Measurements from ENCODE around the gene GBA2.

GBA2 gene

DNA sequence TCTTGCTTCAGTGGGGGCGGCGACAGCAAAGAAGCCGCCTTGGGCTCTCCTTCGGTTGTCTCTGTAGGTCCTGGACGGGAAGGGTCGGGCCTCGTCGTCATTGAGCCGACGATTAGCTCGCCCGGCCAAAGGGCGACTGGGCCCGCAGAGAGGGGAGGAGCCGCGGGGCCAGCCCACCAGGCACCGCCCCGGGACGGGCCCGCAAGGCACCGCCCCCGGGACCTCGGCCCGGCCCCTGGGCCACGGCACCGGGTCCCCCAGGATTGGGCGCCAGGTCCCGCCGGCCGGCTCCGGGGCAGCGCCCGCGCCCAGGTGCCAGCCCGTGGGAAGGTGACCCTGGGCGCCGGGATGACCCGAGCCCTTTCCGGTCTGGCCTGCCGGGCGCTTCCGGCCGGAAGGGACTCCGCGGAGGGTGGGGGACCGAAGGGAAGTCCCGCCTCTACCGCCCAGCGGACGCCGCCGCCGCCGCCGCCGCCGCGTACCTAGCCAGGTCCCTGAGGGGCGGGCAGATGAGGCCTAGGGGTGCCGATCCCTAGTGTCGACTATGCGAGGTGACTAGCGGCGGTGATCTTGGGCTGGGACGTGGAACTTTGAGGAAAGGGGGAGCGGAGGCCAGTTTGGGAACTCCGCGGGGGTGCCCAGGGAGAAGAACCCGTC is at the start of gene GBA2, which contains the start of gene RGP1:
TSS of gene GBA2 (minus strand) at position 371 of the 657 bp plus-strand sequence. CDS start 524 bp downstream, outside the sequence.
TSS of gene RGP1 (plus strand) at position 430 of the 657 bp plus-strand sequence. CDS start 469 bp downstream, outside the sequence.
- in situ Hi-C loops (cut with MboI; ENCODE audit: low pct_unique_long_range_greater_than_20kb, low sequenced_read_pairs) = no loop called here
- peak; percentile 64 for DNase-seq

- DNase-seq = no peak
- in situ Hi-C loops (cut with MboI; ENCODE audit: low pct_unique_long_range_greater_than_20kb, low sequenced_read_pairs) = no loop called here
These were observed 48.5 kb upstream of the GBA2 start for GRCh38 chr9:35797311-35798109.

DNA sequence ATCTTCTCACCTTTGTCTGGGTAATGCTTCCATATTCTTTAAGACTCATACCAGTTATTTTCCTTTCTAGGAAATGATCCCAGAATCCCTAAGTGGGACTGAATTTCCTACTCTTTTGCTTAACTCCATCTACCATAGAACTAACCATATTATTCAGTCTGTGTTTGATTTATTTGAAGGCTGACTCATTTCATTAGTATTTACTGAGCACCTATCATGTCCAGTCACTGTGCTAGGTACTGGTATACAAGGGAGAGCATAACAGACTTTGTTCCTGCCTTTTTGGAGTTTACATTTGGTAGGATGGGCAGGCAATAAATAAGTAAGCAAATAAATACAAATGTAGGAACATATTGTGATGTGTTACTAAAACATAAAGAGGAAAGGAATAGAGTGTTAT is 46.7 kb upstream of the GBA2 start:
- in situ Hi-C loops (cut with MboI; ENCODE audit: low pct_unique_long_range_greater_than_20kb, low sequenced_read_pairs) = no loop called here

GRCh38 chr9:35793461-35793860 is 44.4 kb upstream of the GBA2 start:
- in situ Hi-C loops (cut with MboI; ENCODE audit: low pct_unique_long_range_greater_than_20kb, low sequenced_read_pairs) = no loop called here
- DNase-seq = no peak

More for the DNA sequence above, 46.7 kb upstream of the GBA2 start:
- no peak for DNase-seq

- DNase-seq = no peak
- in situ Hi-C loops (cut with MboI; ENCODE audit: low pct_unique_long_range_greater_than_20kb, low sequenced_read_pairs) = no loop called here
These were observed 43.8 kb upstream of the GBA2 start for GRCh38 chr9:35792826-35793225.

GRCh38 chr9:35792024-35792813 is 43.2 kb upstream of the GBA2 start:
- in situ Hi-C loops (cut with MboI; ENCODE audit: low pct_unique_long_range_greater_than_20kb, low sequenced_read_pairs) = no loop called here
- no peak for DNase-seq

DNA sequence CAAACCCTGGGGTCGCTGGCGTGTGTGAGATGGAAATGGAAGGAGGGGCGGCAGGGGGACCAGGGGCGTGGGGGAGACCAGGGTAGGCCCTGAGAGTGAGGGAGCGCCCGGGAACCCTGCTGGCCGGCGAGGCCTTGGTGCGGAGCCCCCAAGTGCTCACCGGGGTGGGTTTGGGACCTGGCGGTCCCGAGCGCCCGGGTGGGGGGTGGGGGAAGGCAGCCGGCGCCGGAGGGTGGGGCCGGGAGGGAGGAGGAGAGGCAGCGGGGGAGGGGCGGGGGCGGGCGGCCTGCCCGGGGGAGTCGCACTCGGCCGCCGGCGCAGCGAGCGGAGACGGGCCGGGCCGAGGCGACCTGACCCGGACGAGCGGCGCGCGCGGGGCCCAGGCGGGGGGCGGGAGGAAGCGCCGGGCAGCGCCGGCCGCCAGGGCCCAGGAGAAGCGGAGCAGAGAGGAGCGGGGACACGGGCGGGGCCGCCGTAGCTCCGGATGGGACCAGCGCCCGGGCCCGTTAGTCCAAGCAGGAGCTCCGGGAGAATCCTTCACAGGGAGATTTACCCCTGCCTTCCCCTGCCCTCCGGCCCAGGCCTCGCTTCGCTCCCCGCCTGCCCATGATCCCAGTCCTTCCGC is 42.4 kb upstream of the GBA2 start, which contains the start of gene NPR2:
TSS of gene NPR2 (plus strand) at position 295 of the 625 bp plus-strand sequence. CDS start 818 bp downstream, outside the sequence.
- DNase-seq = no peak
- in situ Hi-C loops (cut with MboI; ENCODE audit: low pct_unique_long_range_greater_than_20kb, low sequenced_read_pairs) = no loop called here

- in situ Hi-C loops (cut with MboI; ENCODE audit: low pct_unique_long_range_greater_than_20kb, low sequenced_read_pairs) = no loop called here
- DNase-seq = peak; percentile 75
These were observed 41.6 kb upstream of the GBA2 start for GRCh38 chr9:35790385-35791296.

GRCh38 chr9:35790025-35790384 is 41.0 kb upstream of the GBA2 start:
- no peak for DNase-seq
- in situ Hi-C loops (cut with MboI; ENCODE audit: low pct_unique_long_range_greater_than_20kb, low sequenced_read_pairs) = no loop called here

GRCh38 chr9:35789541-35789940 is 40.5 kb upstream of the GBA2 start:
- DNase-seq = no peak
- in situ Hi-C loops (cut with MboI; ENCODE audit: low pct_unique_long_range_greater_than_20kb, low sequenced_read_pairs) = no loop called here

GRCh38 chr9:35783418-35783817 is 34.4 kb upstream of the GBA2 start:
- in situ Hi-C loops (cut with MboI; ENCODE audit: low pct_unique_long_range_greater_than_20kb, low sequenced_read_pairs) = no loop called here
- no peak for DNase-seq

GRCh38 chr9:35781066-35781465 is 32.0 kb upstream of the GBA2 start:
- in situ Hi-C loops (cut with MboI; ENCODE audit: low pct_unique_long_range_greater_than_20kb, low sequenced_read_pairs) = no loop called here

GRCh38 chr9:35778496-35778895 is 29.5 kb upstream of the GBA2 start:
- no peak for DNase-seq
- in situ Hi-C loops (cut with MboI; ENCODE audit: low pct_unique_long_range_greater_than_20kb, low sequenced_read_pairs) = no loop called here

More at GRCh38 chr9:35781066-35781465, 32.0 kb upstream of the GBA2 start:
- DNase-seq = no peak

GRCh38 chr9:35776018-35776417 is 27.0 kb upstream of the GBA2 start:
- in situ Hi-C loops (cut with MboI; ENCODE audit: low pct_unique_long_range_greater_than_20kb, low sequenced_read_pairs) = no loop called here
- peak; percentile 78 for DNase-seq

DNA sequence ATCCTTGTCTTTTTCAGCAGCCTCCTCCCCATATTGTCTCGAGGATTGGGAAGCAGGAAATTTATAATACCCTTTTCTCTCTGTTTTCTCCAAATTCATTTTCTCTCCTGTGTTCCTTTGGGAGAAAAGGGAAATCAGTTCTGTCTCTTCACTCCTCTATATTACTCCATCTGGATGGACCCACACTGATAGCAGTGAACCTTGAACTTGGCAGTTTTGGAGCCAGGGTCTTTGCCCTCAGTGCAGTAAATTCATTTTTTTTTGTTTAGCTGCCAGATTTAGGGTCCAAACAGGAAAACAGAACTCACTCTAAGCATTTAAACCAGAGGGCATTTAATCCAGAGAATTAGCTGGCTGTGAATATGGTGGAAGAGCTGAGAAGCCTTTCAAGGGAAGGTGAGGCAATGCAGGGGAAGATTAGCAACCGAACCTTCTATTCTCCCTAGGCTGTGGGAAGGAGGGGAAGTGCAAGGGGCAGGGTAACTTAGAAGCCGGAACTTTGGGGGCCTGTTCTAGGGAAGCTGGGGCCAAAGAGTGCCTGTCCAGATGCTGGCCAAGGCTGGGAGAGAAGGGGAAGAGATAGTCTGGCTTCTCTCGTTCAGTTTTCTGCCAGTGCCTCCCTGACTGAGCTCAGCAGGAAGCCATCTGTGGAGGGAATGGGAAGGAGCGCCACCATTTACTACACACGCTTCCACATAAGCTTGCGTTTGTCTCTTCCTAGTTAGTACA is 26.0 kb upstream of the GBA2 start:
- peak; percentile 81 for DNase-seq
- in situ Hi-C loops (cut with MboI; ENCODE audit: low pct_unique_long_range_greater_than_20kb, low sequenced_read_pairs) = no loop called here

GRCh38 chr9:35771943-35772342 is 22.9 kb upstream of the GBA2 start:
- DNase-seq = no peak
- in situ Hi-C loops (cut with MboI; ENCODE audit: low pct_unique_long_range_greater_than_20kb, low sequenced_read_pairs) = no loop called here

DNA sequence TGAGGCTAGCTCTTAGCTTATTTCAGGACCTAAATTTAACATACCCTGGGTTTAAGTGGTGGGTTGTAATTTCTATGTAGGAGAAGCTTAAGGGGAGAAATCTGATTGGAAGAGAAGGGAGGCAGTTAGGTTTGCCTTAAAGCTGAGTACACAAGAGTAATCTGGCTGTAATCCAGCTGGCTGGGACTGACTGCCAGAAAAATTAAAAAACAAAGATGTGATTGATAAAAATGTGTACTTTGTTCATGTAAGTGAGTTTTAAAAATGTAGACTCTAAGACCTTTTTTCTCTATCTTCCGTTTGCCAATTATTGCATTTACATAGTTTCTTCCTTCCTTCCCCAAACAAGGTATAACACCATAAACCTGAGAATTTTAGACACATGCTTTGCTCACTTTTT is 22.5 kb upstream of the GBA2 start:
- in situ Hi-C loops (cut with MboI; ENCODE audit: low pct_unique_long_range_greater_than_20kb, low sequenced_read_pairs) = no loop called here
- DNase-seq = no peak

DNA sequence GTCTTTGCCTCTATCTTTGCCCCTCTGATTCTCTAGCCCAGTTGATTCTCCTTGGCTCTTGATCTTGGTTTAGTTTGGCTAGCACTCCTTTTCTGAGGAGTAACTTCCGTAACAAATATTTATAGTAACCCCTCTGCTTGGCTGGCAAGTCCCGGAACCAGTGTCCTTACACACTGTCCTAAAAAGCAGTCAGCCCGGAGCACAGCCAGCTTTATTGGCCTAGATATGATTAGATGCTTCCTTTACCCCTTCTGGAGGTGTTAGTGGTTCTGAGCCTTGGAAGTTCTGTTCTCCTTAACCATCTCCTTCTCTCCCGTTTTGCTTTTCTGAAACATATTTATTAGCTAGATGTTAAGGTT is 22.0 kb upstream of the GBA2 start:
- DNase-seq = no peak
- in situ Hi-C loops (cut with MboI; ENCODE audit: low pct_unique_long_range_greater_than_20kb, low sequenced_read_pairs) = no loop called here
